GM18499 (cell line): ENCODE measurements around the gene SYT12.

ENCODE experiments used
- ATAC-seq: cut with Tn5 transposase; IDR thresholded peaks from one replicate; pipeline ENCODE4 v1.9.1; 2021; ENCODE audit warnings: moderate number of reproducible peaks; ENCODE audit not compliant: insufficient read depth, unreplicated experiment

The SYT12 gene

DNA sequence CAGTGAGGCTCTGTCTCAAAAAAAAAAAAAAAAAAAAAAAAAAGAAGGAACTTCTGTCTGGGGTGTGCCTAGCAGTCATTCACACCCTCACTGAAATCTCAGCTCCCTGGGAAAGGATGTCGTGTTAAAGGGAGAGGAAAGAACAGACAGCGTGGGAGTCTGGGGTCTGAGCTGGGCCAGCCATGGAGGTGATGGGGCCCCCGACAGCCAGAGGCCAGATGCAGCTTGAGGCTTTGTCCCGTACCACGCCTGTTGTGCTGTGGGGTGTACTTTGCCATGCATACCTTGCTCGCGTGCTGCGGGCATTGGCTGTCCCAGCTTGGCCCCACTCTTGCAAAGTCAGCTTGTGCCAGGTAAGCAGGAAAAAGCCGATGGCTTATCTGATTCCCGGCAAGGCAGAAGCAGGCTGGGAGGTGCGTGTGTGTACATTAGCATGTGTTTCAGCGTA is 4.6 kb downstream of the SYT12 start:
- ATAC-seq = no peak

GRCh38 chr11:67027943-67028542 is 5.1 kb downstream of the SYT12 start:
- ATAC-seq = no peak

- ATAC-seq = no peak
These were observed 6.2 kb downstream of the SYT12 start for GRCh38 chr11:67029146-67029545.

GRCh38 chr11:67030976-67031375 is 8.0 kb downstream of the SYT12 start:
- no peak for ATAC-seq

DNA sequence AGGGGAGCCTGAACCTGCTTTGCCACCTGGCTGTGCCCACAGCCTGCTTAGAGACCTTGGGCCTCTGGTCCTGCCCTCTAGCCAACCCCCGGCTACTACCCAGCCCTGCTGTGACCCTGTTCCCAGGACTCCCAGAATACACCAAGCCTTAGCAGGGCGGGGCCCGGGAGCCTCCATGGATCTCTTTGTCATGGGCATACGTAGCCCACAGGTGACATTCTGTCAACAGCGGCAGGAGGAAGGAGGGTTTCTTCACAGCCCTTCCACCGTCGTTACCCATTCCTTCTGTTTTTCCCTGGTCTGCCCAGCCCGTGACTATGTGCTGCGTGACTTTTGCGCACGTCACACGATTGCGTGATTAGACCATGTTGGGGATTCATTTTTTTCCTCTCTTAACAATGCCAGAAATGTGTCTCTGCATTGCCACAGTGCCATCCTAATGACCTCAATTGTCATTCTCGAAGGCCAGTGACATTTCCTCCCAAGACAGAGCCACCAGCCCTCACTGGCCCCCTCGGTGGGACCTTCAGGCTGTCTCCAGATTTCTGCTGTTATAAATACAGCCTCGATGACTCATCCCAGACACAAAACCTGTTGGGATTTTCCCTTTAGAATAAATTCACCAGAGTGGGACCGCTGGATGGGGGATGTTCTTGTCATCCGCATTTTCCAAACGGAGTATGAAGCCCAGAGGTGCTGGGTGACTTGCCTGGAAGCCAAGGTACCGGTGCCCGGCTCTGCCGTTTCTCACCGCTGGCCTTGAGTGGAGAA is 9.0 kb downstream of the SYT12 start:
- no peak for ATAC-seq

- no peak for ATAC-seq
These were observed 10.1 kb downstream of the SYT12 start for GRCh38 chr11:67032830-67033551.

- no peak for ATAC-seq
These were observed 10.8 kb downstream of the SYT12 start for GRCh38 chr11:67033661-67034166.

- no peak for ATAC-seq
These were observed 11.4 kb downstream of the SYT12 start for GRCh38 chr11:67034350-67034749.

- ATAC-seq = no peak
These were observed 17.2 kb downstream of the SYT12 start for GRCh38 chr11:67040147-67040546.

GRCh38 chr11:67041602-67042001 is 18.7 kb downstream of the SYT12 start:
- ATAC-seq = no peak

DNA sequence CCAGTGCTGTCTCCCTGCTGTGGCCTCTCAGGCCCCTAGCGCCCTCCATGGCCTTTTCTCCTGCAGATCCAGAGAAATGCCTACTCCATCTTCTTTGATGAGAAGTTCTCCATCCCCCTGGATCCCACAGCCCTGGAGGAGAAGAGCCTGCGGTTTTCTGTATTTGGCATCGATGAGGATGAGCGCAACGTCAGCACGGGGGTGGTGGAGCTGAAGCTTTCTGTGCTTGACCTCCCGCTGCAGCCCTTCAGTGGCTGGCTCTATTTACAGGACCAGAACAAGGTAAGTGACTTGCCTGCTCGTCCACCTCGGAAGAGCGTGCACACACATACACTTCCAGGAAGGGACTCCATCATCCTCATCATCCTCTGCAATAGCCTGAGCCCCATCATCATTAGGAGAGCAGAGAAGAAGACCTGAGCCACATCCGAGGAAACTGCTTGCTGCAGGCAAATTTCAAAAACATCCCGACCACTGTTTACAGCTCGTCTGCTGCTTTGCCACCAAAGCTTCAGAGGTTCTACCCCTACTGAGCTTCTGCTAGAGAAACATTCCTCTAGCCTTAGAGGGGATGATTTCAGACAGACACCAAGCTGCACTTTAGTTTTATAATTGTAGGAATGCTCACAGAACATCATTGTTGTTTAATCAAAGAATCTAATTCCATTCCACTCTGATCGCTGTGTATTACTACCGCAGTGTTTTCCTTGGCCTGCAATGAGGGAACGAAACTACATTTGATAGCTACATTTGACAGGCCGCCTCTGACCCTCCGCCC is 20.8 kb downstream of the SYT12 start:
- no peak for ATAC-seq

GRCh38 chr11:67044496-67044895 is 21.6 kb downstream of the SYT12 start:
- ATAC-seq = no peak

DNA sequence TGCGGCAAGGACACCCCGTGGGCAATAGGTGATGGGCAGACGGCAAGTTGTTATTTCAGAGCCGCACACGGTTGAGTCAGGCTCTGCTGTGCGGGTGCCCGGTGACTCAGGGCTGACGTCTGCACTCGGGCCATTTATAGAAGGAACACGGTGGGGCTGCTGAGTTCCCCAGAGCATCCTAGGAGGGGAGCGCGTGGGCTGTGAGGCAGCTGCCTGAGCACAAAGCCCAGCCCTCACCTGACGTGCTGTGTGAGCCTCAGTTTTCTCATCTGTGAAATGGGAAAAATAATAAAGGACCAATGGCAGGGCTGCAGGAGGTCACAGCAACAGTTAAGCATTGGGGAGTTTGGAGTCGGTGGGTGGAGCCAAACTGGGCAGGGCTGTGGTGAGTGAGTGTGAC is 22.4 kb downstream of the SYT12 start:
- ATAC-seq = no peak

- ATAC-seq = no peak
These were observed 25.7 kb downstream of the SYT12 start for GRCh38 chr11:67048515-67049130.

DNA sequence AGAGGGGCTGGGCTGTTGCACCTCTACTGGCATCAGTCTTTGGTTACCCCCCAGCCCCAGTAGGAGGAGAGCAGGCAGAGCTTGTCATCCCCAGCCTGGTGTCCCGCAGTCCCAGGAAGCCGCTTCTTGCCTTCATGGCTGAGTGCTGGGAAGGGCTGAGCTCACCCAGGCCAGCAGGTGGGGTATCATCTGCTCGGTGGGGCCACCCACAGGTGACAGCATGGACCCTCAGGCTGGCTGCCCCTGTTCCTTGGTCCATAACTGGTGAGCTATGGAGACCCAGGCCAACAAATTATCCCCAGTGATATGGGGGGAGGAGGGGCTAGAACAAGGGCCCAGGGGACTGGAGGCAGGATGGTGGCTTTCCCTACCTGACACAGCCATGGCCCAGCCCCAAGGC is 27.2 kb downstream of the SYT12 start:
- no peak for ATAC-seq

DNA sequence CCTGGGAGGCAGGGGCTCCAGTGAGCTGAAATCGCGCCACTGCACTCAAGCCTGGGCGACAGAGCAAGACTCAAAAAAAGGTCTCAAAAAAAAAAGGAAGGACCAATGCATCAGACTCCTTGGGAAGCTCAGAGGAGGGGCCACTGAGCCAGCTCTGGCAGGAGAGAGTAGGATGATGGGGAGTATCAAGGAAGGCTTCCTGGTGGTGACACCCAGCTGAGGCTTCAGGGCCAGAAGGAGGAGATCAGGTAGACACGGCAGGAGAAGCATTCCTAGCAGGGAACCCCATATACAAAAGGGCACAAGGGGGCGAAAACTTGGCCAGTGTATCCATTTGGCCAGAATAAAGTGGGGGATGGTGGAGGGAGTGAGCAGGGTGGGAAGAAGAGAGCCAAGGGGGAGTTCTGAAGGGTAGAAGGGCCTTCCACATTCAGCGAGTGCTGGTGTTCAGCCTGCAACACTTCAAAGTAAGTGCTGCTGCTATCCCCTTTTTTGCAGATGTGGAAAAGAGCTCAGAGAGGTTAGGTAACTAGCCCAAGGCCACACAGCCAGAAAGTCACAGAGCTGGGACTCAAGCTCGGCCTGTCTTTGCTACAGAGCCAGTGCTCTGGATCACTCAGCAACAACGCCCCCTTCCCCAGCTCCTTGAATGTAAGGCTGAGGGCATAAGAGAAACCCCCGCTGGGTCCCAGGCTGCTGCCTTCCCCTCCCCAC is 28.4 kb downstream of the SYT12 start:
- ATAC-seq = no peak

DNA sequence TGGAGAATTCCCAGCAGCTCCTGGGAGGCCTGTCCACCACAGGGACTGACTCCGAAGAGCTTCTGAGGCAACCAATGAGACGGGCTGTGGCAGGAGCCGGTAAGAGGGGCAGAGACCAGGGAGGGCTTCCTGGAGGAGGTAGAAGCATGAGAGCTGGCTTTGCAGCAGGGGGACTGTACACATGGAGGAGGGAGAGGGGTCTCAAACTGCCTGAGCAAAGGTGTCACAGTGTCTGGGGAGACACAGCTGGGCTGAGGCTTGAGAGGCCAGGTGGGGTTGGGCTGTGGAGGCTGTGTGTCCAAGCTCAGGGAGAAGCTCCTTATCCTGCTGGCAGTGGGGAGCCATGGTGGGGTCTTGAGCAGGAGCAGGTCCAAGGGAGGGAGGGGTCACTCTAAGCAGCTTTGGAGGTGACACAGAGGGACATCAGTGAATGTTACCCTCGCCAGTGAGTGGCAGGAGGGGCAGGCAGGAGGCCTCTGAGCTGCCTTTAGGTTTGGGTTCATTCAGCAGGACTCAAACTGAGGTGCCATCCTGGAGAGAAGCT is 29.1 kb downstream of the SYT12 start:
- no peak for ATAC-seq

DNA sequence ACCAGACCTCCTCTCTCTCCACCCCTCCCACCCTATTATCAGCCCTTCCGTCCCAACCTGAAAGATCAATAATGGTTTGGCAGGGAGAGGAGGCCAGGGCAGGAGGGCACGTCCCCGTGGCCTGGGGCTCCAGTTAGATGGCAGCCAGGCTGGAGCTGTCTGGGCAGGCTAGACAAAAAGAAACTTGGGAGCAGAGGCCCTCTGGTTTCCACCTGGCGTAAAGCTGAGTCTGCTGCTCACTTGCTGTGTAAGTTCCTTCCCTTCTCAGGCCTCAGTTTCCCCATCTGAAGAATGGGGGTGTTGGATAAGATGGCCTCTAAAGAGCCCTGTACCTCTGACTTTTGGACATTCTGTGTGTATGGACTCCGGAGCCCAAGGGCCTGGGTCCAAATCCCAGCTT is 30.0 kb downstream of the SYT12 start:
- ATAC-seq = no peak

- no peak for ATAC-seq
These were observed 31.0 kb downstream of the SYT12 start for GRCh38 chr11:67053896-67054329.
